Glutamatergic neuron (in vitro differentiated cells): ENCODE data around the gene ASPA. TPM values are rescaled to one million over a fixed set of nuclear protein-coding genes. Genes with fewer than 3 reads are reported as not detected.
"Not testable (repeated sequence)": the region's sequence is repeated elsewhere in the genome, so short reads cannot be mapped to it uniquely, and the experiment has no call there.

Source experiments
- DNase-seq: peaks from one replicate; pipeline ENCODE4 v3.0.0; 2022
- H3K27ac Mint-ChIP-seq: one replicate; pipeline ENCODE4 v1.8.0; 2020; ENCODE audit warnings: mild to moderate bottlenecking, mixed read lengths, inconsistent platforms; ENCODE audit not compliant: unreplicated experiment
- H3K27me3 Mint-ChIP-seq: one replicate; pipeline ENCODE4 v1.8.0; 2020; ENCODE audit warnings: mild to moderate bottlenecking, moderate library complexity, mixed read lengths, inconsistent platforms; ENCODE audit not compliant: unreplicated experiment
- H3K36me3 Mint-ChIP-seq: one replicate; pipeline ENCODE4 v1.8.0; 2020; ENCODE audit warnings: mild to moderate bottlenecking, mixed read lengths, inconsistent platforms; ENCODE audit not compliant: unreplicated experiment
- H3K4me1 Mint-ChIP-seq: one replicate; pipeline ENCODE4 v1.8.0; 2020; ENCODE audit warnings: mild to moderate bottlenecking, low read depth, mixed read lengths, inconsistent platforms; ENCODE audit not compliant: unreplicated experiment
- H3K4me3 Mint-ChIP-seq: one replicate; pipeline ENCODE4 v1.8.0; 2020; ENCODE audit warnings: mild to moderate bottlenecking, mixed read lengths, inconsistent platforms; ENCODE audit not compliant: unreplicated experiment
- H3K9me3 Mint-ChIP-seq: one replicate; pipeline ENCODE4 v1.8.0; 2020; ENCODE audit warnings: mild to moderate bottlenecking, moderate library complexity, mixed read lengths, inconsistent platforms; ENCODE audit not compliant: unreplicated experiment
- total RNA-seq: library from RNA; stranded (reverse); fragmentation: NEBNext Ultra II Directional; extraction: Animal tissue kit (Norgen Biotek cat#: 25700); gene quantifications from one replicate; pipeline ENCODE4 v1.2.1, GENCODE V29; 2021; ENCODE audit not compliant: unreplicated experiment
- TF ChIP-seq, protein P1 (sequence below): fragments of 200-600 bp; sonication (generic); IDR thresholded peaks from one replicate; pipeline ENCODE4 v1.5.0; 2021; ENCODE audit not compliant: partially characterized antibody, unreplicated experiment

Gene ASPA
- total RNA-seq, 1 donor from 2014 or later: not detected

GRCh38 chr17:3511852-3512504, 36.2 kb downstream of the ASPA start:
- Mint-ChIP-seq H3K27ac (no peak overlapping the region), H3K36me3 (no peaks in the 10 kb centered on the region), H3K4me3 (no peak overlapping the region), H3K27me3 (peaks cover 3% of the 10 kb centered on the region), H3K4me1 (peaks cover 9% of the 10 kb centered on the region), H3K9me3 (no peaks in the 10 kb centered on the region)
- no peak for DNase-seq
- TF ChIP-seq, protein P1, sequence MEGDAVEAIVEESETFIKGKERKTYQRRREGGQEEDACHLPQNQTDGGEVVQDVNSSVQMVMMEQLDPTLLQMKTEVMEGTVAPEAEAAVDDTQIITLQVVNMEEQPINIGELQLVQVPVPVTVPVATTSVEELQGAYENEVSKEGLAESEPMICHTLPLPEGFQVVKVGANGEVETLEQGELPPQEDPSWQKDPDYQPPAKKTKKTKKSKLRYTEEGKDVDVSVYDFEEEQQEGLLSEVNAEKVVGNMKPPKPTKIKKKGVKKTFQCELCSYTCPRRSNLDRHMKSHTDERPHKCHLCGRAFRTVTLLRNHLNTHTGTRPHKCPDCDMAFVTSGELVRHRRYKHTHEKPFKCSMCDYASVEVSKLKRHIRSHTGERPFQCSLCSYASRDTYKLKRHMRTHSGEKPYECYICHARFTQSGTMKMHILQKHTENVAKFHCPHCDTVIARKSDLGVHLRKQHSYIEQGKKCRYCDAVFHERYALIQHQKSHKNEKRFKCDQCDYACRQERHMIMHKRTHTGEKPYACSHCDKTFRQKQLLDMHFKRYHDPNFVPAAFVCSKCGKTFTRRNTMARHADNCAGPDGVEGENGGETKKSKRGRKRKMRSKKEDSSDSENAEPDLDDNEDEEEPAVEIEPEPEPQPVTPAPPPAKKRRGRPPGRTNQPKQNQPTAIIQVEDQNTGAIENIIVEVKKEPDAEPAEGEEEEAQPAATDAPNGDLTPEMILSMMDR: no peak

- H3K27ac Mint-ChIP-seq: no peak overlapping the region
- TF ChIP-seq, protein P1: no peak
These were observed 36.8 kb downstream of the ASPA start for GRCh38 chr17:3512505-3513171.

DNA sequence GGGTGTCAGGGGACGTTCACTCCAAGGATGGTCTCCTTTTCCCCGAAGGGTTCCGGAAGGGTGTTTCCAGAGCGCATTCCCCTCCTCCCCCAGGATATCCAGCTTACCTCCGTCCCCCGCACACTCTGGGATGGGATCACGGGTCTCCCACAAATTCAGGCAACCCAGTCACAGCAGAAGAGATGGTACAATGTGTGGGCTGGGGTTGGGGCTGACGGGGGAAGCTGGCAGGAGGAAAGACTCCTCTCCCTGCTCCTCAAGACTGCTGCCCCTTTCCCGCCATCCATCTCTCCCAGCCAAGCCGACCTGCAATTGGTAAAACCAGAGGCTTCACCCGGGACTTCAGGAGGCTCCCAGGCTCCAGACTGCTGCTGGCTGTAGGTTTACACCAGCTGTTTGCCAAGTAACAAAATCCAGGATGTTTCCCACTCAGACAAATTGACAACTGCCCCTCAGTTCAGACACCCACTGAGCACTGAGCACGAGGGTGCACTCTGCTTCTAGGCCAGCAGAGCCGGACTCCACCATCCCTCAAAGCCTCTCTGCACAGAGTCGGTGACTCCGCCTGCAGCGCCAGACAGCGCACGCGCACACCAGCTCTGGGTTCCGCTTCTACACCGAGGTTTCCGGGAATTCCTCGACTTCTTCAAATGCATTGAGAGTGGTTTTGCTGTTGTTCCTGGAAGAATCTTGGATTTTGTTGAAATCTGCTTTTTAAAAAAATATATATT, 37.7 kb downstream of the ASPA start:
- TF ChIP-seq, protein P1: no peak
- no peaks in the 10 kb centered on the region for H3K9me3 Mint-ChIP-seq
- H3K4me1 Mint-ChIP-seq: peaks cover 9% of the 10 kb centered on the region
- H3K27me3 Mint-ChIP-seq: peaks cover 2% of the 10 kb centered on the region
- DNase-seq: no peak
- H3K36me3 Mint-ChIP-seq: no peaks in the 10 kb centered on the region
- no peak overlapping the region for H3K4me3 Mint-ChIP-seq
- H3K27ac Mint-ChIP-seq: no peak overlapping the region

More at GRCh38 chr17:3512505-3513171, 36.8 kb downstream of the ASPA start:
- peak; percentile 46 for DNase-seq
- Mint-ChIP-seq H3K4me1 (peaks cover 9% of the 10 kb centered on the region), H3K36me3 (no peaks in the 10 kb centered on the region), H3K4me3 (no peak overlapping the region), H3K27me3 (peaks cover 2% of the 10 kb centered on the region), H3K9me3 (no peaks in the 10 kb centered on the region)

DNA sequence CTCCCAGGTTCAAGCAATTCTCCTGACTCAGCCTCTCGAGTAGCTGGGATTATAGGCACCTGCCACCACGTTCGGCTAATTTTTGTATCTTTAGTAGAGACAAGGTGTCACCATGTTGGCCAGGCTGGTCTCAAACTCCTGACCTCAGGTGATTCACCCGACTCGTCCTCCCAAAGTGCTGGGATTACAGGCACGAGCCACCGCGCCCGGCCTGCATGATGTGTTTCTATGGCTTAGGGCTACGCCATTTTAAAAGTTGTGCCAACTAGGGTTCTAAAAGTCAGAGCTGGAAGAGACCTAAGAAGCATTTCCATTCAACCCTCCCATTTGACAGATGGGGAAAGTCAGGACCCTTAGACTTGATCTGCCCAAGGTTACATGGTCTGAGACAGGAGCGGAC, 38.4 kb downstream of the ASPA start:
- DNase-seq, H3K27ac Mint-ChIP-seq, H3K4me3 Mint-ChIP-seq, H3K36me3 Mint-ChIP-seq, H3K9me3 Mint-ChIP-seq, H3K4me1 Mint-ChIP-seq, H3K27me3 Mint-ChIP-seq: not testable (repeated sequence)

GRCh38 chr17:3514873-3515272, 39.1 kb downstream of the ASPA start:
- Mint-ChIP-seq H3K36me3 (no peaks in the 10 kb centered on the region), H3K9me3 (no peaks in the 10 kb centered on the region), H3K27ac (no peak overlapping the region), H3K27me3 (peaks cover 2% of the 10 kb centered on the region), H3K4me1 (peaks cover 9% of the 10 kb centered on the region), H3K4me3 (no peak overlapping the region)
- TF ChIP-seq, protein P1: no peak
- DNase-seq: no peak

DNA sequence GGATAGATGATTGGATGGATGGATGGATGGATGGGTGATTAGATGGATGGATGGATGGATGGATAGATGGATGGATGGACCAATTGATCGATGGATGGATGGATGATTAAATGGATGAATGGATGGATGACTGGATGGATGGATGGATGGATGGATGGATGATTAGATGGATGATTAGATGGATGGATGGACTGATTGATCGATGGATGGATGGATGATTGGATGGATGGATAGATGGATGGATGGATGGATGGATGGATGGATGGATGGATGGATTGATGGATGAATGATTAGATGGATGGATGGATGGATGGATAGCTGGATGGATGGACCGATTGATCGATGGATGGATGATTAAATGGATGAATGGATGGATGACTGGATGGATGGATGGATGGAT, 43.7 kb downstream of the ASPA start:
- H3K4me1 Mint-ChIP-seq, H3K36me3 Mint-ChIP-seq, H3K4me3 Mint-ChIP-seq, H3K9me3 Mint-ChIP-seq, DNase-seq, H3K27ac Mint-ChIP-seq, H3K27me3 Mint-ChIP-seq: not testable (repeated sequence)
